Activated naive CD8-positive, alpha-beta T cell treated with anti-CD3 and anti-CD28 coated beads for 36 hours (primary cell): Measurements from ENCODE around the gene PRKCA. TPM values are rescaled to one million over a fixed set of nuclear protein-coding genes. Genes with fewer than 3 reads are reported as not detected.

ENCODE experiments used
- DNase-seq: peaks from one replicate; pipeline ENCODE4 v3.0.0; 2021
- H3K27ac Mint-ChIP-seq: one replicate; pipeline ENCODE4 v1.8.0; 2022; ENCODE audit warnings: mild to moderate bottlenecking, moderate library complexity, mixed read lengths
- H3K27me3 Mint-ChIP-seq: one replicate; pipeline ENCODE4 v1.8.0; 2022; ENCODE audit warnings: mild to moderate bottlenecking, mixed read lengths
- H3K36me3 Mint-ChIP-seq: one replicate; pipeline ENCODE4 v1.8.0; 2021; ENCODE audit warnings: mild to moderate bottlenecking, mixed read lengths
- H3K4me1 Mint-ChIP-seq: one replicate; pipeline ENCODE4 v1.8.0; 2021; ENCODE audit warnings: mixed read lengths
- H3K4me3 Mint-ChIP-seq: one replicate; pipeline ENCODE4 v1.8.0; 2022; ENCODE audit warnings: mild to moderate bottlenecking, moderate library complexity, mixed read lengths
- H3K9me3 Mint-ChIP-seq: one replicate; pipeline ENCODE4 v1.8.0; 2022; ENCODE audit warnings: mixed read lengths
- total RNA-seq, 2 experiments: library from RNA; stranded (reverse); gene quantifications; one replicate each; pipeline ENCODE4 v1.2.3, GENCODE V29; 2021

The PRKCA gene
- total RNA-seq, 2 experiments from 2014 or later: 63.5 to 65.8 TPM

DNA sequence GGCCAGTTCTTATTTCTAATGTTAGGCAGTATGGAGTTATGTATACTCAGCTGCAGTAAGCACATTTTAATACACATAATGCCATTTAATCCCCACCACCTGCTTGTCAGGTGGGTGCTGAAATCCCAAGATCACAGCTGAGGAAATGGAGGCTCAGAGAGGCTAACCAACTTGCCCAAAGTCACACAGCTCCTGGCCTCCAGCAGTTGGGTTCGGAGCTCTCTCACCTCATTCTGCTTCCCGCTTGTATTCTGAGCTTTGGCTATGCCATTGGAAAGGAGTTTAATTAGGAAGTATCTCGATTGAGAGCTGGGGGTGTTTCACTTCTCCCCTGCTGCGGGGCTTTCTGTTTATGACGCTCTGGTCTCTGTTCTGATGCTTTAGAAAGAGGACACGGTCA, 459.9 kb downstream of the PRKCA start:
- H3K4me1 Mint-ChIP-seq: peaks cover 1% of the 10 kb centered on the region
- peaks cover 13% of the 10 kb centered on the region for H3K36me3 Mint-ChIP-seq
- H3K27ac Mint-ChIP-seq: no peak overlapping the region
- no peak for DNase-seq
- no peaks in the 10 kb centered on the region for H3K27me3 Mint-ChIP-seq
- H3K4me3 Mint-ChIP-seq: no peak overlapping the region
- H3K9me3 Mint-ChIP-seq: no peaks in the 10 kb centered on the region

DNA sequence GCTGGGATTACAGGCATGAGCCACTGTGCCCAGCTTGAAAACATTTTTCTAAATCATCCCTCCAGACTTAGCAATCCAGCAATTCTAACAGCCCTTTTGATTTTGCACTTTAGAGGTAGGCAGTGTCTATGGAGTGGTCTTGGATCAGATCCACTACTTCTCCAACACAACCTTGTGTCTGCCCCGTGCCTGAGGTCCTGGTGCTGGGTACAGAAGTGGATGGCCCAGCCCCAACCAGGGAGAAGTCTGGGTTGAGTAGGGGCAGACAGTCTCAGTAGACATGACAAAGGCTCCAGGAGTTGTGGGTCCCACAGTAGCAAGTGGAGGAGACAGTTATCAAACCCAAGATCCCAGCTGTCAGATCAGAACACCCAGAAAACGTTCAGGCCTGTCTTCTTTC, 460.6 kb downstream of the PRKCA start:
- Mint-ChIP-seq H3K27ac (no peak overlapping the region), H3K4me1 (peaks cover 3% of the 10 kb centered on the region), H3K27me3 (no peaks in the 10 kb centered on the region), H3K9me3 (no peaks in the 10 kb centered on the region), H3K4me3 (no peak overlapping the region), H3K36me3 (peaks cover 19% of the 10 kb centered on the region)
- no peak for DNase-seq

DNA sequence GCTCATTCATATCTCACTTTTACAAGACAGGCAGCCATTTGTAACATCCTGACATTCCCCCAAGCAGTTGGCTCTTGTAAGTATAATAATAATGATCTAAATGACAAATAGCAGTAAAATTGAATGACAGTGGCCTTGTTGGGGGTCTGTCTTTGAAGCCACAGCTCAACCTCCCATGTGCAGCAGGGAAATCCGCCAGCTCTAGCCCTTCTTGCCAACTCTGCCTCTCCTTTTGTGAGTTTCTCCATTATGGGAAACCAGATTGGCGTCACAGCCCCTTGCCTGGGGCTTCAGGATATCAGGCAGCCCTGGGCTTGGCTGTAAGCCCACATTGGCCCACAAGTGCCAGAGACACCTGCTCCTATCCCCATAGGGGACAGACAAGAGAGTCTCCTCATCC, 462.1 kb downstream of the PRKCA start:
- Mint-ChIP-seq H3K4me1 (peaks cover 3% of the 10 kb centered on the region), H3K36me3 (peaks cover 24% of the 10 kb centered on the region), H3K9me3 (no peaks in the 10 kb centered on the region), H3K27ac (no peak overlapping the region), H3K4me3 (no peak overlapping the region), H3K27me3 (no peaks in the 10 kb centered on the region)
- no peak for DNase-seq

DNA sequence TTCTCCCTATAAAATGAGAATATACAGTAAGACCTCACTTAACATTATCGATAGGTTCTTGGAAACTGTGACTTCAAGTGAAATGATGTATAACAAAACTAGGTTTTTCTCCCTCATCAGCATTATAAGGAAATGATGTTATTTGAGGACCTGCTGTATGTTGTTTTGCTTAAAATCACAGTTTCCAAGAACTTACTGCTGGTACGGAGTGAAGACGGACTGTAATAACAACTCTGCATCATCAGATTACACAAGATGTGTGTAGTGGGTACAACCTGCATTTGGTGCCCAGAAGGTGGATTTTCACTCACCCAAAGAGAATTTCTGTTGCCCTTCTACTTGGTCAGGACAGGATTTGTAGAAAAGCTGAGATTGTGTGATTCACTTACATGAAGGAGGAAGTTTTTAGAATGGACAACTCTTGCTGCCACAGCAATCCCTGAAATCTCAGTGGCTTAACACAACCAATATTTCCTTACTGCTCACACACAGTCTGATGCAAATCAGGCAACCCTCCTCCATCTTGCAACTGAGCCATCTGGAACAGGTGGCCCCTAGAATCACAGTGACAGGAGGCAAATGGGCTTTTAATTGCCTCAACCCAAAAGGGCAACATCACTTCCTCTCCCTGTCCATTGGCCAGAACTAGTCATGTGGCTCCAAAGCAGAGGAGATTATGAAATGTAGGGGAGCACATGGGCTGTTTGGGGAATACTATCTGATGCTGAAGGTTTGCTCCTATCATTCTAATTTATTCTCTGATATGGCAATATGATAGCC, 464.9 kb downstream of the PRKCA start:
- DNase-seq: no peak
- H3K27ac Mint-ChIP-seq: no peak overlapping the region
- H3K9me3 Mint-ChIP-seq: no peaks in the 10 kb centered on the region
- H3K4me3 Mint-ChIP-seq: no peak overlapping the region
- H3K4me1 Mint-ChIP-seq: peaks cover 3% of the 10 kb centered on the region
- peaks cover 24% of the 10 kb centered on the region for H3K36me3 Mint-ChIP-seq
- H3K27me3 Mint-ChIP-seq: no peaks in the 10 kb centered on the region

DNA sequence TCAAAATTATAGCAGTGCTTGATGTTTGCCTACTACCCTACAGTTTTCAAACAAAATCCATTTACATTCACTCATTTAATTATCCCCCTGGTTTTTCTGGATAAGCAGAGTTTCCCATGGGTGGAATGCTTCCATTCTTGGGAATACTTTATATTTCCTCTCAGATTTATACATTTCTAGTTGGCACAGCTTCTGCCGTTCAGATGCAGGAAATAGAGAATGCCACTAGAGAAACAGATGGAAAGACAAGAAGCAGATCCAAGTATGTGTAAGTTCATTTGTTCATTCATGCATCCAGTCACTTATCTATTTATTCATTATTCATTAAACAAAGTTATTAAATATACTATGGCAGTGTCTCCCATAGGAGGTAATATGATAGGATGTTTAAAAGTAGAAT, 467.5 kb downstream of the PRKCA start:
- DNase-seq: no peak
- Mint-ChIP-seq H3K4me3 (no peak overlapping the region), H3K27ac (no peak overlapping the region), H3K36me3 (peaks cover 30% of the 10 kb centered on the region), H3K27me3 (no peaks in the 10 kb centered on the region), H3K9me3 (no peaks in the 10 kb centered on the region), H3K4me1 (peaks cover 3% of the 10 kb centered on the region)

DNA sequence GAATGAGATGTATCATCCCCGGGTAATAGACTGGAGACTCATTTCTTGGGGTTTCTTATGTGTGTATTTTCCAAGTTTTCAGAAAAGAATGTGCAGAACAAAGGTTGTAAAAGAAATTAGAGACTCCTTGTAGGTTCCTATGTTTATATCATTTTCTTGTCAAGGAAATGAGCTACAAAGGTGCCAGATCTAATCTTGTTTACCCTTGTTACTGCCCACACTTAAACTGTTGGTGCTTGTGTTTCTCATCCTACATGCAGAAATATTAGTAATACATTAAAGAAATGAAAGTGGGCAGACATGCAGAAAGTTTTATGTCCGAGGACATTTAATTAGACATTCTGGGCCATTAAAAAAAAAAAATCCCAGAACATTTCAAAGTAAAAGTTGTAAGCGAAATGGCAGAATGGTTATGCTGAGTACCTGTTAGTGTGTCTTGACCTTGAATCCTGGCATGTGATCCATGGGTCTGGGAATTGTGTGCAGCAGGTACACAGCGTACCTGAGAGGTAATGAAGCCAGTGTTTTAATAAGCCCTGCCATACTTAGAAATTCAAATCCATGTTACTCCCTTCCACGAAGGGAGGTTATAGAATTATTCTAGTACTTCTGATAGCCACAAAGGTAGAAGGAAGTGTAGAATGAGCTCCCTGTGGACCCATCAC, 469.9 kb downstream of the PRKCA start:
- Mint-ChIP-seq H3K4me3 (no peak overlapping the region), H3K27me3 (no peaks in the 10 kb centered on the region), H3K4me1 (peaks cover 2% of the 10 kb centered on the region), H3K36me3 (peaks cover 20% of the 10 kb centered on the region), H3K9me3 (no peaks in the 10 kb centered on the region), H3K27ac (no peak overlapping the region)
- no peak for DNase-seq

DNA sequence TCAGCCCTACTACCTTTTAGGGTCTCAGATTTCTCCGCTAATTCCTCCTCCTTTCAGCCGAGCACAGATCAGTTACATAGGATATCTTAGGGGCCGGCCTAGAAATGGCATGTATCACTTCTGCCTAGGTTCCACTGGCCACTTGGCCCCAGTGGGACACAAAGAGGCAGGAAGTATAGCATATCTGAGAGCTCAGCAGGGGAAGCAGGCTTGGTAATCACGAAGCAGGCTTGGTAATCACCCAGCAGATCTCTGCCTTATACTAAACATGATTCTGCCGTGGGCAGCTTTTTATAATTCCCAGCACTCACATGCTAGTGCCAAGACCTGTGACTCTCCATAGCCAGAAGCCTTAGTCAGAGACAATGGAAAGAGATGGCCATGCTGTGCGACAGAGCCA, 472.9 kb downstream of the PRKCA start:
- Mint-ChIP-seq H3K9me3 (no peaks in the 10 kb centered on the region), H3K4me3 (no peak overlapping the region), H3K27ac (no peak overlapping the region), H3K36me3 (peaks cover 14% of the 10 kb centered on the region), H3K4me1 (no peaks in the 10 kb centered on the region), H3K27me3 (no peaks in the 10 kb centered on the region)
- no peak for DNase-seq

DNA sequence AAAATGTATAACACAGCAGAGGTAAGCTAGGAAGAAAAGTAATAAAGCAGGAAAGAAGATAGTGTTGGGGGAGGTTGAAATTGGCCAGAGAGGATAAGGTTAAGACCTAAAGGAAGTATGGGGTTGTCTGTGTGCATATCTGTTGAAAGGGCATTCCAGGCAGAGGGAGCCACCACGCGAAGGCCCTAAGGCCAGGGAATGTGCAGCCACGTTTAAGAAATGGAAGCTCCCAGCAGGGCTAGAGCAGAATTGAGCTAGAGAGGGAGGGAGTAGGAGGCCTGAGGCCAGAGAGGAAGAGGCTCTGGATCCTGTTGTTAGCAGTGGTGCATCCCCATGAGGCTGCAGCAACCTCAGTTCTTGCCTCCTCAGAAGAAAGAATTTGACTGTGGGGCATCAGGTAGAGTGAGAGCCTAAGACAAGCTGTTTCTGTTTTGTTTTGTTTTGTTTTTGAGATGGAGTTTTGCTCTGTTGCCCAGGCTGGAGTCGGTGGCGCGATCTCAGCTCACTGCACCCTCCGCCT, 473.5 kb downstream of the PRKCA start:
- Mint-ChIP-seq H3K9me3 (no peaks in the 10 kb centered on the region), H3K27ac (no peak overlapping the region), H3K4me1 (no peaks in the 10 kb centered on the region), H3K4me3 (no peak overlapping the region), H3K27me3 (no peaks in the 10 kb centered on the region), H3K36me3 (peaks cover 14% of the 10 kb centered on the region)
- DNase-seq: no peak

DNA sequence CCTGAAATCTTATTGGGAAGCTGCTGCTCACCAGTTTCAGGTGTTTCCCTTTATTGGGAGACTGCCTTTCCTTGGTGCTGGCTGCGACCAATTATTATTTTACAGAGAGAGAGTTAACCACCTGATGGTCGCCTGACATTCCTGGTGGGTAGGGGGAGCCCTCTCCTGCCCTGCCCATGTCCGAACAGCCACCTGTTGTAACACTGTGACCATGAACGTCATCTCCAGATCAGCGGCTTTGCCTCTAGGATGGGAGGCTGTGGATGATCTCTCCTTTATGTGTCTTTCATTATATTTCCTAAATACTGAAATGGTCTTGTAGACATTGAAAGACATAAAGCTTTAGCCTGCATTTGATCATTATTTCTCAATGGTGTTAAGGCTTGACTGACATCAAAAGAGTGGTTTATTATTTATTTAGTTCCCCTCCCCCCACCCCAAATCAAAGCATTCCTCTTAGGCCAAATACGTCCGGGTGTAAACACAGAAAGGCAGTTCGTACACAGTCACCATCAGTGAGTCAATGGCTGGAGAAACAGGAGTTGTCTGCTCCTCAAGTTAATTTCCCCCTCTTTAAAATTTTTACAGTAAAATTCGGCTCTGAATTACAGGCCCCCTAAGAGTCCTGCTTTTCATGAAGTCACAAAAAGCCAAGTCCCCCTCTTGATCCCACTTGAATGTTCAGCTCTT, 474.7 kb downstream of the PRKCA start:
- Mint-ChIP-seq H3K4me1 (no peaks in the 10 kb centered on the region), H3K4me3 (no peak overlapping the region), H3K36me3 (peaks cover 14% of the 10 kb centered on the region), H3K27ac (no peak overlapping the region), H3K27me3 (no peaks in the 10 kb centered on the region), H3K9me3 (no peaks in the 10 kb centered on the region)
- no peak for DNase-seq

DNA sequence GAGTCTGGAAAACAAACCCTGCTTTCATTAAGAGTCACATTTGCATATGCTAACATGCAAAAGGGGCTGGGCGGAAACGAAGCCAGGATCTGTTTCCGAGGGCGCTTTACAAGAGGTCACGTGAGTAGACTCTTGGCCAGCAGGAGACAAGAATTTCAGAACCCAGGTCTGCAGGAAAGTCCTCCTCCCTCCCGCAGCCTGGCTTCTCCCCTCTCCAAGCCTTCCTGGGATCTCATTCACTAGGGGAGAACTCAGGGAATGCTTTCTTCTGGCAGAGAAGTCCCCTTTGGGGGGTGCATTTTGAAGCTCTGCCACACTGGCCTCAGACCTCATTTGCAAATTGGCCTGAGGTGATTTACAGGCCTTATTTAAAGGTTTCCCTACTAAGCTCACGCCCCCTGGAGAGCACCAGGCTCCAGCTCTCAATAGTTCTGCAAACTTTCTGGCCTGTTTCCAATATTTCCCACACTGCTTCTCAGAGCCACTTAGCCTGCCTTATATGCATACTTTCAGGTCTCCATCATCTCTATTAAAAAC, 475.3 kb downstream of the PRKCA start:
- H3K4me3 Mint-ChIP-seq: no peak overlapping the region
- H3K27ac Mint-ChIP-seq: no peak overlapping the region
- no peaks in the 10 kb centered on the region for H3K27me3 Mint-ChIP-seq
- DNase-seq: no peak
- H3K9me3 Mint-ChIP-seq: no peaks in the 10 kb centered on the region
- peaks cover 14% of the 10 kb centered on the region for H3K36me3 Mint-ChIP-seq
- H3K4me1 Mint-ChIP-seq: no peaks in the 10 kb centered on the region

DNA sequence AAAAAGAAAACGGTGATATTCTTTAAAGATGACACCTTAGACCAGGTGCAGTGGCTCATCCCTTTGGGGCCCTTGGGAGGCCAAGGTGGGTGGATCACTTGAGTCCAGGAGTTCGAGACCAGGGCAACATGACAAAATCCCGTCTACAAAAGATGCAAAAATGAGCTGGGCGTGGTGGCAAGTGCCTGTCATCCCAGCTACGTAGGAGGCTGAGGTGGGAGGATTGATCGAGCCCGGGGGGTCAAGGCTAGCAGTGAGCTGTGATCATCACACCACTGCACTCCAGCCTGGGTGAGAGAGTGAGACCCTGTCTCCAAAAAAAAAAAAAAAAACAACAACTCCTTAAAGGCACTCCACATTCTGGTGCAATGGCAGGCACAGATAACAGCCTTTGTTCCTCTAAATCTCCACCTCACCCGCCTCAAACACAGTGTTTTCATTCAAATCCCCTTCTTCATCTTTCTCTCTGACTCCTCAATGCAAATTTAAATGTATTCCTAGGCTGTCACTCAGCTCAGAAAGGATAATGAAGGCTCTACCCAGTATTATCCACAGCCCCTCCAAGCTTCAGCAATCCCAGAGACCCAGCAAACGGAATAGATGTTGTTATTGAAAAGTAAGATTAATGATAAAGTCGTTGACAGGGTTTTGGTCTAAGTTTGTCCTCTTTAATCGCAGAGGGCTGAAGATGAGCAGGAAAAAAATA, 476.3 kb downstream of the PRKCA start:
- no peak overlapping the region for H3K4me3 Mint-ChIP-seq
- H3K9me3 Mint-ChIP-seq: no peaks in the 10 kb centered on the region
- H3K4me1 Mint-ChIP-seq: no peaks in the 10 kb centered on the region
- no peaks in the 10 kb centered on the region for H3K27me3 Mint-ChIP-seq
- no peak for DNase-seq
- H3K36me3 Mint-ChIP-seq: peaks cover 14% of the 10 kb centered on the region
- H3K27ac Mint-ChIP-seq: no peak overlapping the region

DNA sequence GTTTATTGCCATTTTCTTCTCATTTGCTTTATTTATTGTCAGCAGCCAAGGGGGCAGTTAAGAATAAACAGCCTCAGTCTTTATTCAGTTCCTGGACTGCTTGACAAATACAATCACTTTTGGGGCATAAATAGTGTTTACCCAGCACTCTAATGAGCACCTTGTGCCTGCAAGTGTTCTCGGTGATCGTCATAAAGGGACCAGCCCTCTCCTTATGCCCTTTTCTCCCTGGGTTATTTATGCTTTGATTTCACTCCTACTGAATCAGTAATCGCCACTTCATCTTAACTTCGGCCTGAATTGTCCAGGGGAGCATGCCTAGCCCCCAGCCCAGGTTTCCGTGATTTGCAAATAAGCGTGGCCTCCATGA, 476.8 kb downstream of the PRKCA start:
- peaks cover 9% of the 10 kb centered on the region for H3K36me3 Mint-ChIP-seq
- H3K9me3 Mint-ChIP-seq: no peaks in the 10 kb centered on the region
- H3K4me3 Mint-ChIP-seq: no peak overlapping the region
- no peak for DNase-seq
- no peaks in the 10 kb centered on the region for H3K27me3 Mint-ChIP-seq
- no peak overlapping the region for H3K27ac Mint-ChIP-seq
- no peaks in the 10 kb centered on the region for H3K4me1 Mint-ChIP-seq

DNA sequence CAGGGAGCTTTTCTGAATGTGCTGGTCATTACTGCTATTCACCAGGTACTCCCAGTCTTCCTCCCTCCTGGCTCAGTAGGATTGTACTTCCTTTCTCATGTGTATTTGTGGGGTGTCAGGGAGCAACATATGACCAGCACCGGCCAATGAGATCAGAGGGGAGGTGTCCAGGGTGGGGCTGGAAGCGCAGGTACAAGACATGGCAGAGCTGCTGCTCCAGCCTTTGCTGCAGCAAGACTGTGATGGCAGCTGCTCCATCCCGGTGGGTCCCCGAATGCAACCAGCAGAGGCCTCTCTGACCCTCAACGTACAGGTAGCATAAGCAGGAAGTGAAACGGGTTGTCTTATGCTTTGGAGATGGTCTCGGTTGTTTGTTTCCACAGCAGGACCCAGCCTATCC, 478.7 kb downstream of the PRKCA start:
- DNase-seq: no peak
- Mint-ChIP-seq H3K27me3 (no peaks in the 10 kb centered on the region), H3K36me3 (peaks cover 8% of the 10 kb centered on the region), H3K27ac (no peak overlapping the region), H3K4me3 (no peak overlapping the region), H3K9me3 (no peaks in the 10 kb centered on the region), H3K4me1 (no peaks in the 10 kb centered on the region)

DNA sequence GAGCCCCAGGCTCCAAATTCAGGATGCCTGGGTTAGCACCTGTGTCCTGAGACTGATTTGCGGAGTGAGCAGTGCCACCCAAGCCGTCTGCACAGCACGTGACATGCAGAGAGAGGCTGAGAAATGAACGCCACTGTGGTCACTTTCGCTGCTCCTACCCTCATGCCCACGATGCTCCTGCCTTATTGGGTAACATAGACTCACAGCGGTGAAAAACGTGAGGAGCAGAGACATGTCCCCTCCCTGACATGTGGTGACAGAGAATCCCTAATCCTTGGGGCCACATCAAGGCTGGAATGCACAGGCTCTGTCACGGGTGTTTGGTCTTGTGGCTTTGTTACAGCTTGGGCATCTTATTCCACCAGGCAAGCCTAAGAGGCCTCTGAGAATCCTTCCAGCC, 480.4 kb downstream of the PRKCA start:
- no peaks in the 10 kb centered on the region for H3K4me1 Mint-ChIP-seq
- H3K27me3 Mint-ChIP-seq: no peaks in the 10 kb centered on the region
- no peaks in the 10 kb centered on the region for H3K9me3 Mint-ChIP-seq
- DNase-seq: no peak
- H3K4me3 Mint-ChIP-seq: no peak overlapping the region
- H3K36me3 Mint-ChIP-seq: peaks cover 6% of the 10 kb centered on the region
- H3K27ac Mint-ChIP-seq: no peak overlapping the region
